Neural cell (in vitro differentiated cells): Measurements from ENCODE around the gene MINK1.

ENCODE experiments used
- CTCF ChIP-seq: fragments of 450-650 bp; IDR thresholded peaks from 2 replicates; pipeline ENCODE4 v1.5.1; 2014; ENCODE audit warnings: antibody characterized with exemption, mild to moderate bottlenecking, moderate library complexity; ENCODE audit not compliant: poor library complexity, severe bottlenecking
- EZH2 ChIP-seq: fragments of 200-600, 300-800 bp; shearing (Covaris generic), sonication (generic); IDR thresholded peaks from 2 replicates; pipeline ENCODE4 v1.6.1; 2014; ENCODE audit warnings: antibody characterized with exemption, low read length, borderline replicate concordance, mild to moderate bottlenecking; ENCODE audit not compliant: insufficient read depth, poor library complexity, severe bottlenecking
- POLR2AphosphoS5 ChIP-seq: IDR thresholded peaks from 2 replicates; pipeline ENCODE4 v1.6.1; 2012
- RAD21 ChIP-seq: fragments of 450-650 bp; conservative IDR thresholded peaks from 2 replicates; pipeline ENCODE4 v1.6.1; 2014; ENCODE audit warnings: antibody characterized with exemption, mild to moderate bottlenecking, moderate library complexity
- TAF1 ChIP-seq: IDR thresholded peaks from 2 replicates; pipeline ENCODE4 v1.6.1; 2012; ENCODE audit warnings: low read depth

GRCh38 chr17:4941319-4941610, 108.1 kb downstream of the MINK1 start:
- TF ChIP-seq CTCF (no peak), EZH2 (no peak), TAF1 (no peak), POLR2AphosphoS5 (no peak), RAD21 (no peak)
